GM19397 (cell line): ENCODE measurements around the gene CAP2.
"Not testable (repeated sequence)": the region's sequence is repeated elsewhere in the genome, so short reads cannot be mapped to it uniquely, and the experiment has no call there.

Experiments used
- ATAC-seq: cut with Tn5 transposase; IDR thresholded peaks from one replicate; pipeline ENCODE4 v1.9.1; 2021; ENCODE audit warnings: mild to moderate bottlenecking, moderate library complexity; ENCODE audit not compliant: unreplicated experiment

The CAP2 gene

GRCh38 chr6:17501442-17501841 lies 108.0 kb downstream of the CAP2 start:
- no peak for ATAC-seq

GRCh38 chr6:17501982-17502704 lies 108.7 kb downstream of the CAP2 start:
- ATAC-seq: no peak

- ATAC-seq: no peak
Observed at GRCh38 chr6:17503051-17503450, 109.7 kb downstream of the CAP2 start.

GRCh38 chr6:17504005-17504404 lies 110.6 kb downstream of the CAP2 start:
- no peak for ATAC-seq

GRCh38 chr6:17505062-17505476 lies 111.7 kb downstream of the CAP2 start:
- ATAC-seq: no peak

GRCh38 chr6:17505767-17506280 lies 112.4 kb downstream of the CAP2 start:
- ATAC-seq: no peak

- no peak for ATAC-seq
Observed at GRCh38 chr6:17506531-17506930, 113.1 kb downstream of the CAP2 start.

- ATAC-seq: no peak
Observed at GRCh38 chr6:17506962-17507361, 113.6 kb downstream of the CAP2 start.

- no peak for ATAC-seq
Observed at GRCh38 chr6:17511084-17511483, 117.7 kb downstream of the CAP2 start.

- ATAC-seq: no peak
Observed at GRCh38 chr6:17511580-17511979, 118.2 kb downstream of the CAP2 start.

GRCh38 chr6:17519120-17519519 lies 125.7 kb downstream of the CAP2 start:
- ATAC-seq: no peak

- ATAC-seq: no peak
Observed at GRCh38 chr6:17525637-17526036, 132.2 kb downstream of the CAP2 start.

- no peak for ATAC-seq
Observed at GRCh38 chr6:17527076-17527475, 133.7 kb downstream of the CAP2 start.

- no peak for ATAC-seq
Observed at GRCh38 chr6:17530321-17530835, 137.0 kb downstream of the CAP2 start.

GRCh38 chr6:17536586-17536985 lies 143.2 kb downstream of the CAP2 start:
- no peak for ATAC-seq

GRCh38 chr6:17542243-17542642 lies 148.8 kb downstream of the CAP2 start:
- ATAC-seq: no peak

GRCh38 chr6:17545681-17546080 lies 152.3 kb downstream of the CAP2 start:
- not testable (repeated sequence) for ATAC-seq

- no peak for ATAC-seq
Observed at GRCh38 chr6:17551383-17551958, 158.1 kb downstream of the CAP2 start.

GRCh38 chr6:17552861-17553260 lies 159.5 kb downstream of the CAP2 start:
- no peak for ATAC-seq

- no peak for ATAC-seq
Observed at GRCh38 chr6:17556014-17556413, 162.6 kb downstream of the CAP2 start.

- no peak for ATAC-seq
Observed at GRCh38 chr6:17562636-17563035, 169.2 kb downstream of the CAP2 start.

- no peak for ATAC-seq
Observed at GRCh38 chr6:17565399-17565798, 172.0 kb downstream of the CAP2 start.
